Adipose tissue (tissue), 3 donors: ENCODE measurements around the gene RPL18. TPM values are rescaled to one million over a fixed set of nuclear protein-coding genes. Genes with fewer than 3 reads are reported as not detected.

Experiments
- H3K27ac ChIP-seq: one replicate; pipeline ENCODE4 v1.5.1; 2013; ENCODE audit warnings: low read depth, low read length
- WGBS, 3 donors: extraction: QIAGEN DNeasy Blood & Tissue Kit; methylation state at CpG; one replicate each; pipeline ENCODE4 v1.1.7; 2013; 5-methylcytosine and 5-hydroxymethylcytosine counted together
- polyA plus RNA-seq, 3 donors: library from polyadenylated mRNA; stranded (reverse); fragments of 200-250 nt; gene quantifications; one replicate each; pipeline ENCODE4 v1.2.3, GENCODE V29; 2013
- donor health status: healthy with polysubstance abuse.
- donor health status: Bipolar disorder and iron deficiency.
- donor health status: healthy.

The RPL18 gene
- polyA plus RNA-seq, 3 donors = 2,059 to 2,549 (median 2,360) TPM

- 0 to 1% (median 0%) methylated on average over 28 to 33 of the region's 33 CpGs for WGBS, 3 donors
Observed at GRCh38 chr19:48646001-48646721, 27.2 kb upstream of the RPL18 start, which contains the start of gene CA11. CA11 (minus strand) TSS chr19:48646187; CDS start chr19:48645632, 555 bp downstream.

GRCh38 chr19:48645620-48646000 lies 26.6 kb upstream of the RPL18 start:
- WGBS, 3 donors = 0 to 1% (median 0%) methylated on average over 6 of the region's 6 CpGs
- H3K27ac ChIP-seq = no peak overlapping the region

More at GRCh38 chr19:48646001-48646721, 27.2 kb upstream of the RPL18 start, which contains the start of gene CA11:
- no peak within 1 kb of the TSS for H3K27ac ChIP-seq

GRCh38 chr19:48644839-48645619 lies 26.1 kb upstream of the RPL18 start:
- WGBS, 3 donors = 2 to 4% (median 3%) methylated on average over 24 to 25 of the region's 25 CpGs
- H3K27ac ChIP-seq = no peak overlapping the region

- no peak overlapping the region for H3K27ac ChIP-seq
- WGBS, 3 donors = 69 to 83% (median 76%) methylated on average over 4 of the region's 4 CpGs
Observed at GRCh38 chr19:48644355-48644754, 25.4 kb upstream of the RPL18 start.

GRCh38 chr19:48642862-48643261 lies 23.9 kb upstream of the RPL18 start:
- whole genome bisulfite sequencing, 3 donors = 87 to 93% (median 88%) methylated on average over 5 of the region's 5 CpGs
- H3K27ac ChIP-seq = no peak overlapping the region

- 90 to 98% (median 96%) methylated on average over 1 to 2 of the region's 2 CpGs for WGBS, 3 donors
- no peak overlapping the region for H3K27ac ChIP-seq
Observed at GRCh38 chr19:48641850-48642249, 22.9 kb upstream of the RPL18 start.

- WGBS, 3 donors = 61 to 74% (median 73%) methylated on average over 31 to 33 of the region's 33 CpGs
- no peak overlapping the region for H3K27ac ChIP-seq
Observed at GRCh38 chr19:48639483-48640375, 20.8 kb upstream of the RPL18 start.

- no peak overlapping the region for H3K27ac ChIP-seq
- WGBS, 3 donors = 72 to 81% (median 78%) methylated on average over 16 of the region's 16 CpGs
Observed at GRCh38 chr19:48638831-48639381, 19.9 kb upstream of the RPL18 start.

GRCh38 chr19:48637948-48638830 lies 19.2 kb upstream of the RPL18 start:
- peak overlapping the region; percentile 90 for H3K27ac ChIP-seq
- WGBS, 3 donors = 5 to 7% (median 6%) methylated on average over 29 of the region's 29 CpGs

- H3K27ac ChIP-seq = peak overlapping the region; percentile 90
- 0 to 2% (median 0%) methylated on average over 38 of the region's 38 CpGs for WGBS, 3 donors
Observed at GRCh38 chr19:48637449-48637947, 18.5 kb upstream of the RPL18 start.

GRCh38 chr19:48636859-48637448 lies 18.0 kb upstream of the RPL18 start, which contains the start of gene DBP:
DBP (minus strand) TSS chr19:48637379; CDS start chr19:48636994, 385 bp downstream.
- WGBS, 3 donors = 0 to 1% (median 1%) methylated on average over 39 to 40 of the region's 40 CpGs
- peak within 1 kb of the TSS; percentile 90 for H3K27ac ChIP-seq

GRCh38 chr19:48635966-48636858 lies 17.2 kb upstream of the RPL18 start:
- no peak overlapping the region for H3K27ac ChIP-seq
- 1% methylated on average over 32 to 35 of the region's 35 CpGs for WGBS, 3 donors

GRCh38 chr19:48635263-48635965 lies 16.4 kb upstream of the RPL18 start:
- WGBS, 3 donors = 1 to 2% (median 1%) methylated on average over 47 to 67 of the region's 67 CpGs
- no peak overlapping the region for H3K27ac ChIP-seq

GRCh38 chr19:48634424-48635262 lies 15.7 kb upstream of the RPL18 start:
- 3 to 7% (median 5%) methylated on average over 25 to 37 of the region's 37 CpGs for WGBS, 3 donors
- H3K27ac ChIP-seq = peak overlapping the region; percentile 66

- no peak overlapping the region for H3K27ac ChIP-seq
- WGBS, 3 donors = 38 to 55% (median 43%) methylated on average over 7 of the region's 7 CpGs
Observed at GRCh38 chr19:48634036-48634342, 15.0 kb upstream of the RPL18 start.
